ENCODE measurements around the gene CBFA2T3.
"Not testable (repeated sequence)": the region's sequence is repeated elsewhere in the genome, so short reads cannot be mapped to it uniquely, and the experiment has no call there.

Gene CBFA2T3

GRCh38 chr16:88891083-88891482 is 85.9 kb downstream of the CBFA2T3 start:
- Mint-ChIP-seq H3K4me3 (no peak overlapping the region), H3K9me3 (no peaks in the 10 kb centered on the region), H3K4me1 (peaks cover 22% of the 10 kb centered on the region), H3K27ac (no peak overlapping the region), H3K36me3 (ENCODE audit: low read depth) (no peaks in the 10 kb centered on the region), H3K27me3 (ENCODE audit: low read depth) (peaks cover 5% of the 10 kb centered on the region)
- no peak for TF ChIP-seq CTCF (IDR thresholded peaks at IDR 0.05; ENCODE audit: unreplicated experiment in 3 of 3)

- H3K9me3 Mint-ChIP-seq; H3K36me3 Mint-ChIP-seq (ENCODE audit: low read depth); H3K27me3 Mint-ChIP-seq (ENCODE audit: low read depth); H3K4me3 Mint-ChIP-seq; H3K27ac Mint-ChIP-seq: not testable (repeated sequence)
- peaks cover 22% of the 10 kb centered on the region for H3K4me1 Mint-ChIP-seq
These were observed 87.2 kb downstream of the CBFA2T3 start for GRCh38 chr16:88889702-88890352.

GRCh38 chr16:88888461-88889387 is 88.3 kb downstream of the CBFA2T3 start:
- H3K27ac Mint-ChIP-seq, result no peak overlapping the region
- H3K27me3 Mint-ChIP-seq (ENCODE audit: low read depth), result peaks cover 8% of the 10 kb centered on the region
- H3K4me1 Mint-ChIP-seq, result peaks cover 25% of the 10 kb centered on the region
- no peak for TF ChIP-seq CTCF (IDR thresholded peaks at IDR 0.05; ENCODE audit: unreplicated experiment in 3 of 3)
- no peaks in the 10 kb centered on the region for H3K36me3 Mint-ChIP-seq (ENCODE audit: low read depth)
- H3K4me3 Mint-ChIP-seq, result no peak overlapping the region
- no peaks in the 10 kb centered on the region for H3K9me3 Mint-ChIP-seq

- no peak overlapping the region for H3K4me3 Mint-ChIP-seq
These were observed 89.0 kb downstream of the CBFA2T3 start for GRCh38 chr16:88888057-88888456.

GRCh38 chr16:88886845-88887521 is 90.0 kb downstream of the CBFA2T3 start:
- Mint-ChIP-seq H3K27me3 (ENCODE audit: low read depth) (peaks cover 13% of the 10 kb centered on the region), H3K27ac (peak overlapping the region in 2 of 3 experiments; percentile 59 to 69), H3K4me3 (peak overlapping the region in 2 of 3 experiments; percentile 24 to 30), H3K4me1 (peaks cover 23% of the 10 kb centered on the region), H3K36me3 (ENCODE audit: low read depth) (no peaks in the 10 kb centered on the region), H3K9me3 (no peaks in the 10 kb centered on the region)
- TF ChIP-seq CTCF (IDR thresholded peaks at IDR 0.05; ENCODE audit: unreplicated experiment in 3 of 3), result no peak

More at GRCh38 chr16:88888057-88888456, 89.0 kb downstream of the CBFA2T3 start:
- no peak overlapping the region for H3K27ac Mint-ChIP-seq
- TF ChIP-seq CTCF (IDR thresholded peaks at IDR 0.05; ENCODE audit: unreplicated experiment in 3 of 3), result no peak
- no peaks in the 10 kb centered on the region for H3K9me3 Mint-ChIP-seq
- H3K27me3 Mint-ChIP-seq (ENCODE audit: low read depth), result peaks cover 8% of the 10 kb centered on the region
- peaks cover 28% of the 10 kb centered on the region for H3K4me1 Mint-ChIP-seq
- no peaks in the 10 kb centered on the region for H3K36me3 Mint-ChIP-seq (ENCODE audit: low read depth)

- Mint-ChIP-seq H3K9me3 (no peaks in the 10 kb centered on the region), H3K36me3 (ENCODE audit: low read depth) (no peaks in the 10 kb centered on the region), H3K27ac (no peak overlapping the region), H3K4me1 (peaks cover 17% of the 10 kb centered on the region), H3K27me3 (ENCODE audit: low read depth) (peaks cover 13% of the 10 kb centered on the region), H3K4me3 (no peak overlapping the region)
- no peak for TF ChIP-seq CTCF (IDR thresholded peaks at IDR 0.05; ENCODE audit: unreplicated experiment in 3 of 3)
These were observed 90.6 kb downstream of the CBFA2T3 start for GRCh38 chr16:88886420-88886844.

Data from nephron (organoid).